ENCODE results near the gene CLIP4. TPM values are rescaled to one million over a fixed set of nuclear protein-coding genes. Genes with fewer than 3 reads are reported as not detected.

CLIP4 gene
- total RNA-seq, 1 donor from 2014 or later: 61.1 TPM

GRCh38 chr2:29146197-29146596 lies 31.0 kb downstream of the CLIP4 start:
- no peak for TF ChIP-seq CTCF (IDR thresholded peaks at IDR 0.05)
- no peak overlapping the region for H3K27ac ChIP-seq
- no peaks in the 10 kb centered on the region for H3K27me3 ChIP-seq
- ATAC-seq (no peak), DNase-seq (no peak)
- no peak overlapping the region for H3K4me3 ChIP-seq
- peaks cover 30% of the 10 kb centered on the region for H3K36me3 ChIP-seq
- intact Hi-C loops (cut with DNase I): no loop called here
- H3K9me3 ChIP-seq: no peaks in the 10 kb centered on the region
- no peaks in the 10 kb centered on the region for H3K4me1 ChIP-seq

GRCh38 chr2:29147963-29148362 lies 32.7 kb downstream of the CLIP4 start:
- intact Hi-C loops (cut with DNase I): no loop called here
- ATAC-seq: no peak
- DNase-seq: no peak
- H3K9me3 ChIP-seq: no peaks in the 10 kb centered on the region
- H3K27me3 ChIP-seq: no peaks in the 10 kb centered on the region
- H3K4me3 ChIP-seq: no peak overlapping the region
- TF ChIP-seq CTCF (IDR thresholded peaks at IDR 0.05): no peak
- peaks cover 35% of the 10 kb centered on the region for H3K36me3 ChIP-seq
- H3K27ac ChIP-seq: no peak overlapping the region
- H3K4me1 ChIP-seq: no peaks in the 10 kb centered on the region

GRCh38 chr2:29154610-29155009 lies 39.4 kb downstream of the CLIP4 start:
- intact Hi-C loops (cut with DNase I): no loop called here
- TF ChIP-seq CTCF (IDR thresholded peaks at IDR 0.05): no peak
- Histone ChIP-seq H3K4me3 (no peak overlapping the region), H3K27ac (no peak overlapping the region), H3K27me3 (no peaks in the 10 kb centered on the region), H3K4me1 (no peaks in the 10 kb centered on the region), H3K9me3 (no peaks in the 10 kb centered on the region), H3K36me3 (peaks cover 58% of the 10 kb centered on the region)
- DNase-seq: no peak
- ATAC-seq: no peak

DNA sequence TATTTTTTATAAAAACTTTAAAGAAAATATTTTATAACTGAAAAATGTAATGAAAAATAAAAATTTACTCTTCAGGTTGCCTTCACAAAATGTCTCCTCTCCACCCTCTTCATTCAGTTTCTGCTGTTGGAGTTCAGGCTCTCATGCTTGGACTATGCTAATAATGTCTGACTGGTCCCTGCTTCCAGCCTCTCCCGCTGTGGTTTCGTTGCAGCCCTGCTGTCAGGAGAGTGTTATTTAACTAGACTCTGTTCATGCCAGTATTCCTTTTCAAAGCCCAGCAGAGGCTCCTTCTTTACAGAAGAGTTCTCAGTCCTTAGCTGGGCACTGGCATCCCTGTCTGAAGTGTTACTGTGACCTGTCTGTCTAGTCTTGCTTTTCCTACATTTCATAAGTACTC lies 40.4 kb downstream of the CLIP4 start:
- intact Hi-C loops (cut with DNase I): no loop called here
- Histone ChIP-seq H3K9me3 (no peaks in the 10 kb centered on the region), H3K27me3 (no peaks in the 10 kb centered on the region), H3K4me1 (no peaks in the 10 kb centered on the region), H3K4me3 (no peak overlapping the region), H3K36me3 (peaks cover 67% of the 10 kb centered on the region), H3K27ac (no peak overlapping the region)
- DNase-seq: no peak
- no peak for TF ChIP-seq CTCF (IDR thresholded peaks at IDR 0.05)
- no peak for ATAC-seq

DNA sequence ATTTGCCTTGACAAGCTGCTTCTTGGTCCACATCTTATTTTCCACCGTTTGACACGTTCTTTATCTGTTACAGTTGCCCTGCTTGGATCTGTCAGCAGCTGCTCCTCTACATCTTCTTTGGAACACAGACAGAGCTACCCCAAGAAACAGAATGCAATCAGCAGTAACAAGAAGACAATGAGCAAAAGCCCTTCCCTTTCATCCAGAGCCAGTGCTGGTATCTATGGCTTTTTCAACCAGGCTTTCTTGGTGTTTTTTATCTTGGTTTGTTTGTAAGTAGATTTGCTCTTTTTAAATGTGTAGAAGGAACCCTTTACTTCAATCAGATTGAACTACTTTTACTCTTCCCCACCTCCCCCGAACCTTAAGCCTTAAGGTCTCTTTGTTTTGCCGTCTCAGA lies 41.9 kb downstream of the CLIP4 start:
- ATAC-seq (no peak), DNase-seq (no peak)
- no peak for TF ChIP-seq CTCF (IDR thresholded peaks at IDR 0.05)
- Histone ChIP-seq H3K4me1 (no peaks in the 10 kb centered on the region), H3K36me3 (peaks cover 81% of the 10 kb centered on the region), H3K9me3 (no peaks in the 10 kb centered on the region), H3K4me3 (no peak overlapping the region), H3K27me3 (no peaks in the 10 kb centered on the region), H3K27ac (no peak overlapping the region)
- intact Hi-C loops (cut with DNase I): no loop called here

- TF ChIP-seq CTCF (IDR thresholded peaks at IDR 0.05): no peak
- H3K36me3 ChIP-seq: peaks cover 75% of the 10 kb centered on the region
- H3K4me3 ChIP-seq: no peak overlapping the region
- no peaks in the 10 kb centered on the region for H3K27me3 ChIP-seq
- H3K4me1 ChIP-seq: no peaks in the 10 kb centered on the region
- DNase-seq: no peak
- peak; percentile 64 for ATAC-seq
- no peak overlapping the region for H3K27ac ChIP-seq
- no peaks in the 10 kb centered on the region for H3K9me3 ChIP-seq
- intact Hi-C loops (cut with DNase I): no loop called here
These were observed 43.9 kb downstream of the CLIP4 start for GRCh38 chr2:29159125-29159524.
